Measurements from ENCODE around the gene ZNF536. TPM values are rescaled to one million over a fixed set of nuclear protein-coding genes. Genes with fewer than 3 reads are reported as not detected.

ZNF536 gene
- total RNA-seq, 1 experiment from 2014 or later = not detected

- no peaks in the 10 kb centered on the region for H3F3A ChIP-seq (ENCODE audit: low read length, unreplicated experiment)
- no peaks in the 10 kb centered on the region for H3K79me2 ChIP-seq (ENCODE audit: low read length)
- peaks cover 45% of the 10 kb centered on the region for H3K27me3 ChIP-seq (ENCODE audit: low read length)
- H3K4me2 ChIP-seq (ENCODE audit: low read length) = no peak overlapping the region
- DNase-seq (no peak), ATAC-seq (no peak)
- H3K9me3 ChIP-seq (ENCODE audit: low read length) = no peaks in the 10 kb centered on the region
- H2AFZ ChIP-seq (ENCODE audit: low read length) = no peak overlapping the region
- no peaks in the 10 kb centered on the region for H3K36me3 ChIP-seq (ENCODE audit: low read depth, low read length)
- H4K20me1 ChIP-seq (ENCODE audit: low read length) = no peaks in the 10 kb centered on the region
- no peaks in the 10 kb centered on the region for H3K9me2 ChIP-seq (replicated peaks; ENCODE audit: low read length)
- CTCF ChIA-PET = no interaction called here
- no peak overlapping the region for H3K9ac ChIP-seq (ENCODE audit: low read length)
- H3K4me3 ChIP-seq (ENCODE audit: low read length) = no peak overlapping the region
- TF ChIP-seq EZH2phosphoT487 (IDR thresholded peaks at IDR 0.05; ENCODE audit: borderline replicate concordance, low read length) (no peak), EZH2 (IDR thresholded peaks at IDR 0.05; ENCODE audit: low read length, unreplicated experiment) (no peak), CTCF (conservative IDR thresholded peaks at IDR 0.05; ENCODE audit: low read depth, low read length) (no peak)
- BruUV-seq (replicated peaks) = no TSS peak
- POLR2A ChIA-PET (ENCODE audit: unreplicated experiment) = no interaction called here
- intact Hi-C loops (cut with micrococcal nuclease) = no loop called here
- H3K4me1 ChIP-seq (ENCODE audit: insufficient read depth, low read length) = no peaks in the 10 kb centered on the region
- no peak overlapping the region for H3K27ac ChIP-seq (ENCODE audit: low read length)
Observed at GRCh38 chr19:30450100-30450499, 77.9 kb downstream of the ZNF536 start.

DNA sequence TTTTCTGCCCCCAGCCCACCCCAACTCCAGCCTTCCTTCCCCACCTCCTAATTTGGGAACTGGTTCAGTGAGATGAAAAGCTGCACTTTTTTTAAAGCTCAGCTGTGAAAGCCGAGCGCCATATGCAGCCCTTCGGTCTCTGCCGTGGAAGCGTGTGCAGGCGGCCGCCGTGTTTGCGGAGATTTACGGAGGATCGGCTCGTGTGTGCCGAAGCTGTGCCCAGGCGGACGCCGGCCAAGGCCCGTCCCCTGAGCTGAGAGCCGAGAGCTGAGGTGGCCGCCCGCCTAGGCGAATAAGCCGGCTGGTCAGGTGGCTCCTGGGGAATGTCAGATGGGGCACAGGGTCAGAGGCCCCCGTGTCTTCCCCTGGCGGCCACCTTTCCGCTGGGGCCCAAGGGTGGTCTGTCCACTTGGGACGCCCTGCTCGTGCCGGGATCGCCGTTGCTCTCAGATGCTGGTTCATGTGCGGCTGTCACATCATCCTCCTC is 78.7 kb downstream of the ZNF536 start:
- ChIA-PET POLR2A (ENCODE audit: unreplicated experiment) (no interaction called here), CTCF (no interaction called here)
- Histone ChIP-seq H4K20me1 (ENCODE audit: low read length) (no peaks in the 10 kb centered on the region), H3K36me3 (ENCODE audit: low read depth, low read length) (no peaks in the 10 kb centered on the region), H3K9me3 (ENCODE audit: low read length) (no peaks in the 10 kb centered on the region), H3K27ac (ENCODE audit: low read length) (no peak overlapping the region), H3K79me2 (ENCODE audit: low read length) (no peaks in the 10 kb centered on the region), H3K4me3 (ENCODE audit: low read length) (no peak overlapping the region), H3F3A (ENCODE audit: low read length, unreplicated experiment) (no peaks in the 10 kb centered on the region), H2AFZ (ENCODE audit: low read length) (no peak overlapping the region), H3K4me1 (ENCODE audit: insufficient read depth, low read length) (no peaks in the 10 kb centered on the region), H3K9ac (ENCODE audit: low read length) (no peak overlapping the region), H3K4me2 (ENCODE audit: low read length) (no peak overlapping the region), H3K27me3 (ENCODE audit: low read length) (peaks cover 45% of the 10 kb centered on the region), H3K9me2 (replicated peaks; ENCODE audit: low read length) (no peaks in the 10 kb centered on the region)
- intact Hi-C loops (cut with micrococcal nuclease) = no loop called here
- no TSS peak for BruUV-seq (replicated peaks)
- ATAC-seq (no peak), DNase-seq (no peak)
- TF ChIP-seq EZH2phosphoT487 (IDR thresholded peaks at IDR 0.05; ENCODE audit: borderline replicate concordance, low read length) (no peak), EZH2 (IDR thresholded peaks at IDR 0.05; ENCODE audit: low read length, unreplicated experiment) (no peak), CTCF (conservative IDR thresholded peaks at IDR 0.05; ENCODE audit: low read depth, low read length) (no peak)

DNA sequence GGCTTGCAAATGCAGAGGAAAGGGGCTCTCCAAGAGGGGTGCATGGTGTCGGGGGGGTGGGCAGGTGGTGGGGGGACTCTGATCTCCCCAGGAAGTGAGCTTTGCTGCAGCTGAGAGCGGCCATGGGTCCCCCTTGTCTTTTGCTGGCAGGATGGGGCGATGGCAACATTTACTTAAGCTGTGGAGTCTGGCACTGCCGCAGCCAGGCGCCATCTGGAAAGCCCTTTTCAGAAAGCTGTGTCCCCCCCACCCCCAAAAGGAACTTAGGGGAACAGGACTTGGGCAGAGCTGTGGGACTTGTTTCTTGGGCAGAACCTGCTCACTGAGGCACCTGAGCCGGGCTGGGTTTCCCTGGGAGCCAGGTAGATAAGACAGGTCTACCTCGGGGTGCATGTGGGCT is 80.7 kb downstream of the ZNF536 start:
- DNase-seq (no peak), ATAC-seq (no peak)
- peaks cover 36% of the 10 kb centered on the region for H3K27me3 ChIP-seq (ENCODE audit: low read length)
- ChIA-PET POLR2A (ENCODE audit: unreplicated experiment) (no interaction called here), CTCF (no interaction called here)
- TF ChIP-seq CTCF (conservative IDR thresholded peaks at IDR 0.05; ENCODE audit: low read depth, low read length) (no peak), EZH2 (IDR thresholded peaks at IDR 0.05; ENCODE audit: low read length, unreplicated experiment) (no peak), EZH2phosphoT487 (IDR thresholded peaks at IDR 0.05; ENCODE audit: borderline replicate concordance, low read length) (no peak)
- no peak overlapping the region for H3K4me3 ChIP-seq (ENCODE audit: low read length)
- intact Hi-C loops (cut with micrococcal nuclease) = no loop called here
- no peak overlapping the region for H3K4me2 ChIP-seq (ENCODE audit: low read length)
- H3F3A ChIP-seq (ENCODE audit: low read length, unreplicated experiment) = no peaks in the 10 kb centered on the region
- no TSS peak for BruUV-seq (replicated peaks)
- no peak overlapping the region for H3K9ac ChIP-seq (ENCODE audit: low read length)
- no peaks in the 10 kb centered on the region for H4K20me1 ChIP-seq (ENCODE audit: low read length)
- no peak overlapping the region for H3K27ac ChIP-seq (ENCODE audit: low read length)
- H3K9me3 ChIP-seq (ENCODE audit: low read length) = no peaks in the 10 kb centered on the region
- H2AFZ ChIP-seq (ENCODE audit: low read length) = no peak overlapping the region
- no peaks in the 10 kb centered on the region for H3K4me1 ChIP-seq (ENCODE audit: insufficient read depth, low read length)
- no peaks in the 10 kb centered on the region for H3K9me2 ChIP-seq (replicated peaks; ENCODE audit: low read length)
- H3K79me2 ChIP-seq (ENCODE audit: low read length) = no peaks in the 10 kb centered on the region
- H3K36me3 ChIP-seq (ENCODE audit: low read depth, low read length) = no peaks in the 10 kb centered on the region
